Neuron (in vitro differentiated cells): ENCODE measurements around the gene BSG.

Source experiments
- H2AFZ ChIP-seq: one replicate; pipeline ENCODE4 v1.6.1; 2013; ENCODE audit warnings: low read depth, mild to moderate bottlenecking, inconsistent platforms, low read length, moderate library complexity
- H3K27me3 ChIP-seq: one replicate; pipeline ENCODE4 v1.6.1; 2013; ENCODE audit warnings: low read length; ENCODE audit not compliant: insufficient read depth
- H3K36me3 ChIP-seq: one replicate; pipeline ENCODE4 v1.6.1; 2013; ENCODE audit warnings: low read length; ENCODE audit not compliant: insufficient read depth
- H3K4me1 ChIP-seq: one replicate; pipeline ENCODE4 v1.6.1; 2013; ENCODE audit warnings: low read length; ENCODE audit not compliant: insufficient read depth
- H3K4me3 ChIP-seq: 2 replicates; pipeline ENCODE4 v1.5.1; 2013; ENCODE audit warnings: mild to moderate bottlenecking, low read length, moderate library complexity
- H3K9me3 ChIP-seq: one replicate; pipeline ENCODE4 v1.6.1; 2013; ENCODE audit warnings: low read length

BSG gene

GRCh38 chr19:590750-591098, 18.3 kb downstream of the BSG start:
- peaks cover 9% of the 10 kb centered on the region for H3K4me1 ChIP-seq
- H3K27me3 ChIP-seq, result peaks cover 57% of the 10 kb centered on the region
- no peaks in the 10 kb centered on the region for H3K36me3 ChIP-seq
- H3K4me3 ChIP-seq, result peak overlapping the region; percentile 42
- no peaks in the 10 kb centered on the region for H3K9me3 ChIP-seq
- no peak overlapping the region for H2AFZ ChIP-seq

GRCh38 chr19:591099-591958, 18.9 kb downstream of the BSG start:
- Histone ChIP-seq H3K4me3 (no peak overlapping the region), H2AFZ (no peak overlapping the region), H3K4me1 (peaks cover 9% of the 10 kb centered on the region), H3K27me3 (peaks cover 57% of the 10 kb centered on the region), H3K9me3 (no peaks in the 10 kb centered on the region), H3K36me3 (no peaks in the 10 kb centered on the region)

GRCh38 chr19:592101-592500, 19.7 kb downstream of the BSG start:
- peaks cover 9% of the 10 kb centered on the region for H3K4me1 ChIP-seq
- peaks cover under 1% of the 10 kb centered on the region for H3K9me3 ChIP-seq
- H3K4me3 ChIP-seq, result no peak overlapping the region
- no peaks in the 10 kb centered on the region for H3K36me3 ChIP-seq
- peaks cover 57% of the 10 kb centered on the region for H3K27me3 ChIP-seq
- H2AFZ ChIP-seq, result no peak overlapping the region

- H3K4me1 ChIP-seq, result peaks cover 9% of the 10 kb centered on the region
- H3K36me3 ChIP-seq, result no peaks in the 10 kb centered on the region
- H2AFZ ChIP-seq, result no peak overlapping the region
- H3K27me3 ChIP-seq, result peaks cover 57% of the 10 kb centered on the region
- H3K9me3 ChIP-seq, result peaks cover 2% of the 10 kb centered on the region
- H3K4me3 ChIP-seq, result no peak overlapping the region
Measured at GRCh38 chr19:593055-593454, 20.7 kb downstream of the BSG start.

GRCh38 chr19:593505-593904, 21.1 kb downstream of the BSG start:
- H3K27me3 ChIP-seq, result peaks cover 56% of the 10 kb centered on the region
- no peak overlapping the region for H3K4me3 ChIP-seq
- no peaks in the 10 kb centered on the region for H3K36me3 ChIP-seq
- H3K9me3 ChIP-seq, result peaks cover 2% of the 10 kb centered on the region
- H2AFZ ChIP-seq, result no peak overlapping the region
- peaks cover 9% of the 10 kb centered on the region for H3K4me1 ChIP-seq

- no peak overlapping the region for H2AFZ ChIP-seq
- no peak overlapping the region for H3K4me3 ChIP-seq
- peaks cover 2% of the 10 kb centered on the region for H3K9me3 ChIP-seq
- H3K36me3 ChIP-seq, result no peaks in the 10 kb centered on the region
- peaks cover 47% of the 10 kb centered on the region for H3K27me3 ChIP-seq
- H3K4me1 ChIP-seq, result peaks cover 7% of the 10 kb centered on the region
Measured at GRCh38 chr19:594265-594870, 22.0 kb downstream of the BSG start.

GRCh38 chr19:595326-596262, 23.2 kb downstream of the BSG start:
- H3K9me3 ChIP-seq, result peaks cover 2% of the 10 kb centered on the region
- peaks cover 47% of the 10 kb centered on the region for H3K27me3 ChIP-seq
- H3K4me1 ChIP-seq, result peaks cover 7% of the 10 kb centered on the region
- H3K36me3 ChIP-seq, result no peaks in the 10 kb centered on the region
- H3K4me3 ChIP-seq, result no peak overlapping the region
- no peak overlapping the region for H2AFZ ChIP-seq

- Histone ChIP-seq H3K4me1 (peaks cover 4% of the 10 kb centered on the region), H3K9me3 (peaks cover 3% of the 10 kb centered on the region), H3K36me3 (no peaks in the 10 kb centered on the region), H3K4me3 (no peak overlapping the region), H3K27me3 (peaks cover 40% of the 10 kb centered on the region), H2AFZ (no peak overlapping the region)
Measured at GRCh38 chr19:596263-596655, 23.9 kb downstream of the BSG start.

GRCh38 chr19:597406-598315, 25.3 kb downstream of the BSG start:
- Histone ChIP-seq H3K9me3 (peaks cover 9% of the 10 kb centered on the region), H2AFZ (no peak overlapping the region), H3K4me1 (peaks cover 4% of the 10 kb centered on the region), H3K4me3 (no peak overlapping the region), H3K36me3 (no peaks in the 10 kb centered on the region), H3K27me3 (peaks cover 28% of the 10 kb centered on the region)

GRCh38 chr19:601310-601709, 28.9 kb downstream of the BSG start:
- no peak overlapping the region for H2AFZ ChIP-seq
- H3K4me1 ChIP-seq, result no peaks in the 10 kb centered on the region
- H3K9me3 ChIP-seq, result peaks cover 9% of the 10 kb centered on the region
- no peaks in the 10 kb centered on the region for H3K27me3 ChIP-seq
- no peaks in the 10 kb centered on the region for H3K36me3 ChIP-seq
- H3K4me3 ChIP-seq, result no peak overlapping the region

GRCh38 chr19:601790-602189, 29.4 kb downstream of the BSG start:
- no peaks in the 10 kb centered on the region for H3K4me1 ChIP-seq
- no peaks in the 10 kb centered on the region for H3K27me3 ChIP-seq
- H3K4me3 ChIP-seq, result no peak overlapping the region
- H3K9me3 ChIP-seq, result peaks cover 9% of the 10 kb centered on the region
- no peak overlapping the region for H2AFZ ChIP-seq
- H3K36me3 ChIP-seq, result no peaks in the 10 kb centered on the region
